ENCODE measurements around the gene PARL.

- TF ChIP-seq CTCF (conservative IDR thresholded peaks at IDR 0.05): no peak
- TF ChIP-seq EZH2 (IDR thresholded peaks at IDR 0.05; ENCODE audit: low read depth): no peak
These were observed 21.7 kb upstream of the PARL start for GRCh38 chr3:183906234-183906921.
